Gastrocnemius medialis (tissue), 4 donors: Measurements from ENCODE around the gene MIX23. TPM values are rescaled to one million over a fixed set of nuclear protein-coding genes. Genes with fewer than 3 reads are reported as not detected.

Experiments used
- ATAC-seq, 2 donors: fragments of 150-250 bp; one replicate each; pipeline ENCODE4 v1.9.1; 2016
- DNase-seq, 2 donors: peaks; one replicate each; pipeline ENCODE4 v3.0.0-alpha.2; 2019
- H3K27ac ChIP-seq, 4 donors: fragments of 200-600 bp; sonication (generic); 1 replicate in 1 of 4; 2 replicates in 3 of 4; pipeline ENCODE4 v1.5.1; 2016 to 2018; ENCODE audit warnings: mild to moderate bottlenecking in 2 of 4, moderate library complexity in 1 of 4
- H3K27me3 ChIP-seq, 3 donors: fragments of 200-600 bp; sonication (generic) in 2 of 3; 1 replicate in 1 of 3; 2 replicates in 2 of 3; pipeline versions ENCODE4 v1.5.1 to v1.6.0; 2016 to 2019; ENCODE audit warnings: mild to moderate bottlenecking in 1 of 3, moderate library complexity in 1 of 3
- H3K36me3 ChIP-seq, 2 donors: fragments of 200-600 bp; sonication (generic) in 1 of 2; one replicate each; pipeline ENCODE4 v1.5.1; 2017 to 2018
- H3K4me1 ChIP-seq, 2 donors: fragments of 200-600 bp; sonication (generic) in 1 of 2; one replicate each; pipeline ENCODE4 v1.5.1; 2016 to 2017; ENCODE audit warnings: mild to moderate bottlenecking in 2 of 2
- H3K4me3 ChIP-seq, 4 donors: fragments of 200-600 bp; sonication (generic) in 3 of 4; 1 replicate in 1 of 4; 2 replicates in 3 of 4; pipeline ENCODE4 v1.5.1; 2016 to 2019; ENCODE audit warnings: mild to moderate bottlenecking in 2 of 4
- H3K9me3 ChIP-seq, 3 donors: fragments of 200-600 bp; sonication (generic) in 2 of 3; 1 replicate in 1 of 3; 2 replicates in 2 of 3; pipeline ENCODE4 v1.5.1; 2016 to 2019
- POLR2A ChIP-seq, 2 donors: fragments of 450-650 bp; IDR thresholded peaks; one replicate each; pipeline ENCODE4 v1.6.1; 2017; ENCODE audit warnings: antibody characterized with exemption in 2 of 2, mild to moderate bottlenecking in 2 of 2, moderate library complexity in 2 of 2
- in situ Hi-C, 4 donors: fragments of 200-750 bp; cut with MboI; loops; one replicate each; pipeline versions ENCODE4 v1.15.0 to v1.8.0; 2017; ENCODE audit warnings: low sequenced_read_pairs in 4 of 4
- intact Hi-C: fragments of 100-400 bp; cut with DNase I; formaldehyde crosslinking; loops from one replicate; pipeline ENCODE4 v1.15.1; 2023; ENCODE audit warnings: low total_unique reads
- total RNA-seq, 4 donors: library from RNA; depleted of rRNA; stranded (reverse); fragments of >200 nt; gene quantifications; one replicate each; pipeline versions ENCODE4 v1.1.0 to v1.2.3, GENCODE V29; 2016
- TF ChIP-seq, protein P1 (sequence below), 5 experiments: fragments of 450-650 bp in 3 of 5; fragments of 200-600 bp in 2 of 5; sonication (generic) in 2 of 5; IDR thresholded peaks in 4 of 5; conservative IDR thresholded peaks in 1 of 5; 1 replicate in 4 of 5; 2 replicates in 1 of 5; pipeline ENCODE4 v1.5.1; 2016 to 2019; ENCODE audit warnings: antibody characterized with exemption in 5 of 5, mild to moderate bottlenecking in 3 of 5, moderate library complexity in 3 of 5

Gene MIX23
- total RNA-seq, 4 donors from 2014 or later: 16.5 to 26.0 (median 23.7) TPM

DNA sequence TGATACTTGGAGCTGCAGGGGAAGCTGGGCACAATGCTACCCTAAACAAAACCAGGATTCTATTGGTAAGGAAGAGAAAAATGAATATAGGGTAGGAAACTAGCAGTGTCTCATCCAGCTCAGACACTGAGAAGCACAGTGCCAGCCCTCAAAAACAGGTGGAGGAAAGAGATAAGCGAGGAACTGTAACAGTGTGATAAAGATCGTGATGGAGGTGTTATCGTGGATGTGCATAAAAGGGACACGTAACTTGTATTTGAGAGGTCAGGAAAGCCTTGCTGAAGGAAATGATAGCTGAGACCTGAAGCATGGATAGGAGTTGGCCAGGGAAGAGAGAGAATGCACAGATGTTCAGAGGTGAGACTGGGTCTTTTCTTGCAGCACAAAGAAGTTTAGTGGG lies 27.4 kb downstream of the MIX23 start:
- H3K27ac ChIP-seq: no peak overlapping the region
- H3K4me3 ChIP-seq: no peak overlapping the region
- no peaks in the 10 kb centered on the region for H3K9me3 ChIP-seq
- peaks cover 0 to 15% of the 10 kb centered on the region in 2 donors for H3K36me3 ChIP-seq
- no peak for TF ChIP-seq POLR2A (IDR thresholded peaks at IDR 0.05)
- TF ChIP-seq, protein P1, sequence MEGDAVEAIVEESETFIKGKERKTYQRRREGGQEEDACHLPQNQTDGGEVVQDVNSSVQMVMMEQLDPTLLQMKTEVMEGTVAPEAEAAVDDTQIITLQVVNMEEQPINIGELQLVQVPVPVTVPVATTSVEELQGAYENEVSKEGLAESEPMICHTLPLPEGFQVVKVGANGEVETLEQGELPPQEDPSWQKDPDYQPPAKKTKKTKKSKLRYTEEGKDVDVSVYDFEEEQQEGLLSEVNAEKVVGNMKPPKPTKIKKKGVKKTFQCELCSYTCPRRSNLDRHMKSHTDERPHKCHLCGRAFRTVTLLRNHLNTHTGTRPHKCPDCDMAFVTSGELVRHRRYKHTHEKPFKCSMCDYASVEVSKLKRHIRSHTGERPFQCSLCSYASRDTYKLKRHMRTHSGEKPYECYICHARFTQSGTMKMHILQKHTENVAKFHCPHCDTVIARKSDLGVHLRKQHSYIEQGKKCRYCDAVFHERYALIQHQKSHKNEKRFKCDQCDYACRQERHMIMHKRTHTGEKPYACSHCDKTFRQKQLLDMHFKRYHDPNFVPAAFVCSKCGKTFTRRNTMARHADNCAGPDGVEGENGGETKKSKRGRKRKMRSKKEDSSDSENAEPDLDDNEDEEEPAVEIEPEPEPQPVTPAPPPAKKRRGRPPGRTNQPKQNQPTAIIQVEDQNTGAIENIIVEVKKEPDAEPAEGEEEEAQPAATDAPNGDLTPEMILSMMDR (IDR thresholded peaks at IDR 0.05 in 4 of 5, conservative IDR thresholded peaks at IDR 0.05 in 1 of 5): no peak
- H3K27me3 ChIP-seq: no peaks in the 10 kb centered on the region
- no peak for DNase-seq
- in situ Hi-C loops (loop anchor here in 2 of 4 donors (25.0 kb wide), 1 partner anchor 818 kb away; the partner anchor contains the start of gene POLQ (in 2 of the 2)), intact Hi-C loops (no loop called here)
- H3K4me1 ChIP-seq: no peaks in the 10 kb centered on the region
- no peak for ATAC-seq

DNA sequence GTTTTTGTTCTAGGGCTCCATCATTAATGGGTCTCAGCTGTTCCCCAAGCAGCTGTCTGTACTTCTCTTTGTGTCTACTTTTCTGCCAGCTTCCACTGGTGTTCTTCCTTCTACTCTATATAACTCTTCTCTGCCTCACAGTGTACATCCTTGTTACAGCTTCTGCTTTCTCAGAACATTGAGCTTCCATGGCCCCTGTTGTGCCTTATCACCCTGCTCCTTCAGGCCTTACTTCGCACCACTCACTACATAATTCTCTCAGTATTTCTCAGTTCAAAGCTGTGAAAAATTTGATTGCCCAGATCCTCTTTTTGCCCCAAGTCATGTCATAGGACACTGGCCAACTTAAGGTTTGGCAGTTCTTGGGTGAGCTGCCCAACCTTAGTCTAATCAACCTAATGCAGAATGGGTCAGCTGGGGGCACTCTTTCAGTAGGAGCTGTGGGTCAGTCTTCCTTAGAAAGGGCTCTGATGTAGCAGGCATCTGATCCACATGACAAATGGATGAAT lies 29.1 kb downstream of the MIX23 start:
- Histone ChIP-seq H3K27me3 (no peaks in the 10 kb centered on the region), H3K27ac (no peak overlapping the region), H3K4me1 (no peaks in the 10 kb centered on the region), H3K36me3 (peaks cover 0 to 14% of the 10 kb centered on the region in 2 donors), H3K4me3 (no peak overlapping the region), H3K9me3 (no peaks in the 10 kb centered on the region)
- TF ChIP-seq POLR2A (IDR thresholded peaks at IDR 0.05): no peak
- TF ChIP-seq, protein P1 (IDR thresholded peaks at IDR 0.05 in 4 of 5, conservative IDR thresholded peaks at IDR 0.05 in 1 of 5): no peak
- in situ Hi-C loops: loop anchor here in 2 of 4 donors (25.0 kb wide), 1 partner anchor 817 kb away; the partner anchor contains the start of gene POLQ (in 2 of the 2)
- no peak for DNase-seq
- ATAC-seq: no peak
- intact Hi-C loops: no loop called here

DNA sequence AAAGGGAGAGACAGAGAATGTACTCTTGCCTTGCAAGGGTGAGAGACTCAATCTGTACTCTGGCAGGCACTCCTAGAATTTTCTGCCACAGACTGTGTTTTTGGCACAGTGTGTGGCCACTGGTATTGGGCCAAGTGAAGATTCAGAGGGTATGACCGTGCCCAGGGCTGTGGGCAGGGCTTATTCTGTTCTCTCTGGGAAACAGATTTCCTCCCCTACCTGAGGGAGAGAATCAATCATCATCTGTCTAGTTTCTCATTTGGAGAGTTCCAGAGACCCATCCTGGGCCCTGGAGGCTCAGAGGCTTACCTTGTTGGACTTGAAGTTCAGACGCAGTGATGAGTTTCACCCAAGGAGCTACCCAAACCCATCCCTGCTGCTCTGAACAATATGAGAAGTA lies 29.8 kb downstream of the MIX23 start:
- in situ Hi-C loops: loop anchor here in 2 of 4 donors (25.0 kb wide), 1 partner anchor 816 kb away; the partner anchor contains the start of gene POLQ (in 2 of the 2)

DNA sequence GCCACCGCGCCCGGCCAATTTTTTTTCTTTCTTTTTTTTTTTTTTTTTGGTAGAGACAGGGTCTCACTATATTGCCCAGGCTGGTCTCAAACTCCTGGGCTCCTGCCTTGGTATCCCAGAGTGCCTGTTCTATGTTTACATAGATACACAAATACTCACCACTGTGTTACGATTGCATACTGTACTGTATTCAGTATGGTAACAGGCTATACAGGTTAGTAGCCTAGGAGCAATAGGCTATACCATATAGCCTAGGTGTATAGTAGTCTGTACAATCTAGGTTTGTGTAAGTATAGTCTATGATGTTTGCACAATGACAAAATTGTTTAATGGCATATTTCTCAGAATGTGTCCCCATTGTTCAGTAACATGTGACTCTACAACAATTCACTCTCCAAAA lies 31.4 kb downstream of the MIX23 start:
- in situ Hi-C loops: loop anchor here in 2 of 4 donors (25.0 kb wide), 1 partner anchor 814 kb away; the partner anchor contains the start of gene POLQ (in 2 of the 2)
- TF ChIP-seq, protein P1 (IDR thresholded peaks at IDR 0.05 in 4 of 5, conservative IDR thresholded peaks at IDR 0.05 in 1 of 5): no peak
- intact Hi-C loops: no loop called here
- no peaks in the 10 kb centered on the region for H3K27me3 ChIP-seq
- H3K36me3 ChIP-seq: no peaks in the 10 kb centered on the region
- no peak for ATAC-seq
- H3K27ac ChIP-seq: no peak overlapping the region
- H3K4me3 ChIP-seq: no peak overlapping the region
- H3K9me3 ChIP-seq: no peaks in the 10 kb centered on the region
- H3K4me1 ChIP-seq: no peaks in the 10 kb centered on the region
- DNase-seq: no peak

More for the DNA sequence above, 29.8 kb downstream of the MIX23 start:
- H3K4me1 ChIP-seq: no peaks in the 10 kb centered on the region
- intact Hi-C loops: no loop called here
- no peak overlapping the region for H3K4me3 ChIP-seq
- H3K36me3 ChIP-seq: peaks cover 0 to 7% of the 10 kb centered on the region in 2 donors
- H3K27me3 ChIP-seq: no peaks in the 10 kb centered on the region
- no peak for DNase-seq
- H3K27ac ChIP-seq: no peak overlapping the region
- H3K9me3 ChIP-seq: no peaks in the 10 kb centered on the region
- no peak for TF ChIP-seq POLR2A (IDR thresholded peaks at IDR 0.05)
- TF ChIP-seq, protein P1 (IDR thresholded peaks at IDR 0.05 in 4 of 5, conservative IDR thresholded peaks at IDR 0.05 in 1 of 5): no peak
- ATAC-seq: no peak
